KBM-7 (cell line): ENCODE measurements around the gene TEX54.
"Not testable (repeated sequence)": the region's sequence is repeated elsewhere in the genome, so short reads cannot be mapped to it uniquely, and the experiment has no call there.

Source experiments
- DNase-seq: peaks from one replicate; pipeline ENCODE4 v3.0.0-alpha.2; 2015
- in situ Hi-C: fragments of 300-500 bp; cut with MboI; formaldehyde crosslinking; loops from 2 replicates; pipeline ENCODE4 v1.14.3; 2020; ENCODE audit warnings: low sequenced_read_pairs, low pct_unique_long_range_greater_than_20kb, mixed read lengths

Gene TEX54

DNA sequence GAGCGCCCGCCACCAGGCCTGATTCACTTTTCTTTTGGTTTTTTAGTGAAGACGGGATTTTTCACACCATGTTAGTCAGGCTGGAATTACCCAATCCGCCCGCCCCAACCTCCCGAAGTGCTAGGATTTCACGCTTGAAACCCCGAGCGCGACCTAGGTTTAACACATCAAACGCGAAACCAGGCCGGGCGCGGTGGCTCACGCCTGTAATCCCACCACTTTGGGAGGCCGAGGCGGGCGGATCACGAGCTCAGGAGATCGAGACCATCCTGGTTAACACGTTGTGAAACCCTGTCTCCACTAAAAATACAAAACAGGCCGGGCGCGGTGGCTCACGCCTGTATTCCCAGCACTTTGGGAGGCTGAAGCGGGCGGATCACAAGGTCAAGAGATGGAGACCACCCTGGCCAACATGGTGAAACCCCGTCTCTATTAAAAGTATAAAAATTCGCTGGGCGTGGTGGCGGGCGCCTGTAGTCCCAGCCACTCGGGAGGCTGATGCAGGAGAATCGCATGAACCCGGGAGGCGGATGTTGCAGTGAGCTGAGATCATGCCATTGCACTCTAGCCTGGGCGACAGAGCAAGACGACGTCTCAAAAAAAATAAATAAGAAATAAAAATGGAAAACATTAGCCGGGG lies 8.2 kb upstream of the TEX54 start:
- in situ Hi-C loops, result not testable (repeated sequence)

DNA sequence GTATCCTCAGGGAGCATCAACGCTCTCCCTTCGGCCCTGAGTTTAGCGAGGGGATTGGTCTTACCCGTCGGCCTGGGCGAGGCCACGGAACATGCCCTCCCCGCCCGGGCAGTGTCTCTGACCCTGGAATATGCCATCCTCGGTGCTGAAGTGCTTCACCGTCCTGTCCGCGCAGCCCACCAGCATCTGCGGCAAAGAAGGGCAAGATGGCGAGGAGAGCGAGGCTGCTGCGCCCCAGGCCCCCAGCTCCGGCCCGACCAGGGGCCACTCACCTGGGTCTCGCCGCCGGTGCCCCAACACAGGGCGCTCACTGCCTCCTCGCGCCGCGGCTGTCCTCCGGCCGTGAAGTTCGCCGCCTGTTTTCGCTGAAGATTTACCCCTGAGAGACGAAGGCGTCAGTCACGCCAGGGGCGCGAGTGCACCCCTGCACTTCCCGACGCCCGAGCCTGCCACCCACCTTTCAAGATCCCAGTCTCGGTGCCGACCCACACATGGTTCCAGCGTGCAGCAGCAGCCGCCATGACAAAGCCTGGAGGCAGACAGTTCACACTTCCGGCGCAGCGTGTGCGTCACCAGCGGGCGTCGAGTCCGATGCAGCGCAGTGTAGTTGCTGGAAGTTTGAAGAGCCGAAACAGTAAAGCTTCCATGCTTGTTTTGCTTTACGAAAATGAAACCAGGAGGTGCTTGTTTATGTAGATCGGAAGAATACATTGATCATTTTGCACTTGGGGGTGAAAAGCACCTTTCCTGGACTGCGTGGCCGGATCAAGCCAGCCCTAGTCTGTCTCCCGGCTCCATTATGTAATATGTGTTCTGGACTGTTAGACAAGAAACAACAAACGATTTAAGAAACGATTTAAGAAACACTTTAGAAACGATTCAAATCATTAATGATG lies 6.7 kb upstream of the TEX54 start, which contains the start of gene WDR74:
Gene WDR74 (minus strand): TSS at position 541 of the 896 bp plus-strand sequence. CDS start 20 bp downstream, at position 521.
- in situ Hi-C loops, result no loop called here
- DNase-seq, result peak; percentile 93

More for the DNA sequence above, 8.2 kb upstream of the TEX54 start:
- DNase-seq, result peak; percentile 79

DNA sequence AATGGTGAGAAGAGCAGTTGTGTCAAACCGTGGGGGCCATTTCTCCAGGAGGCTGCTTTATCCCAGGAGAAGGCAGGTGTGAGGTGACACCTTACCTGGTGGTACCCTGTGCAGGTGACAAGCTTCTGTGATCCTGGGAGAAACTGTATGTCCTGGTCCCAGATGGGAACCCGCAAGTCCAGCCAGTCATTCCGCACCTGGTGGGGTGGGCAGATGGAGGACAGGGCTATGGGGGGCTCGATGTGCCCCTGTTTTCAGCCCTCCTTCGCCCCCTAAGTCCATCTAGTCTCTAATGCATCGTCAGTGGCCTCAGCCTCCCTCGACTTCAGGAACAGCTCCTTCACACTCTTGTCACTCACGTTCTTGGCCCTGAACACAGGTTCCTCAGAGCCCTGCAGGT lies 2.7 kb upstream of the TEX54 start:
- in situ Hi-C loops, result no loop called here
- DNase-seq, result no peak

DNA sequence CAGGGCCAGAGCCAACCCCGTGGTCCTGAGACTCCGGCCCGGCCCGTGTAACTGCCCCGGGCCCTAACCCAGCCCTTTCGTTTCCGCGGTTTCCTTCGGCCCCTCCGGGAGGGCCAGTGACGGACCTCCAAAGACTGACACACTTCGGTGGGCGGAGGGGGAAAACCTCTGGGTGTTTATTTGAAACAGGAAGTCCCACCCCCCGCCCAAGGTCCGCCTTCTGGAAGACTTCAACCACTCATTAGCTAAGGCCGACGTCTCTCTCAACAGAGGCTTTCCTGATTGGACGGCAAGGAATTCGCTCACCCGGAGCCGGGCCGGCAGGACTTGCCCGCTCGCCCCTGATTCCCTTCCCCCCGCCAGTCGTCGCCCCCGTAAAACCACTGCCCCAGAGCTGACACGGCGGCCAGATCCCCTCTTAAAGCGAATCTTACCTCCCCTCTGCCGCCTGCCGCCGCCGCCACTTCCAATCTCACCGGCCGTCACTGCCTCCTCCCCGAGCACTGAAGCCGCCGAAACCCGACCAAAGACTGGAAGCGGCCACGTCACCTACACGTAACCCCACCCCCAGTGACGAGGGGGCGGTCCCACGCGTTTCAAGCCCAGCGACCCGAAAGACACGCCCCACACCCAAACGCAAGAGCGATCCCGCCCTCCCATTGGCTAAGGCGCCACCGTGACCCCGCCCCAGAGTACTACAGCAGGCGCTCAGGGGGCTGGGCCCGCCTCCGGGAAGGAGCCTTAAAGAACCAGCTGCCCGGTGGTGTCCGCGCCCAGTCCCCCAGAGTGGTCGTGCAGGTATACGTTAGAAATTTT lies 913 bp downstream of the TEX54 start, which contains the start of gene STX5:
Gene STX5 (minus strand): TSS at position 532 of the 816 bp plus-strand sequence. CDS start 808 bp downstream, outside the sequence.
- peak; percentile 98 for DNase-seq
- in situ Hi-C loops, result no loop called here

DNA sequence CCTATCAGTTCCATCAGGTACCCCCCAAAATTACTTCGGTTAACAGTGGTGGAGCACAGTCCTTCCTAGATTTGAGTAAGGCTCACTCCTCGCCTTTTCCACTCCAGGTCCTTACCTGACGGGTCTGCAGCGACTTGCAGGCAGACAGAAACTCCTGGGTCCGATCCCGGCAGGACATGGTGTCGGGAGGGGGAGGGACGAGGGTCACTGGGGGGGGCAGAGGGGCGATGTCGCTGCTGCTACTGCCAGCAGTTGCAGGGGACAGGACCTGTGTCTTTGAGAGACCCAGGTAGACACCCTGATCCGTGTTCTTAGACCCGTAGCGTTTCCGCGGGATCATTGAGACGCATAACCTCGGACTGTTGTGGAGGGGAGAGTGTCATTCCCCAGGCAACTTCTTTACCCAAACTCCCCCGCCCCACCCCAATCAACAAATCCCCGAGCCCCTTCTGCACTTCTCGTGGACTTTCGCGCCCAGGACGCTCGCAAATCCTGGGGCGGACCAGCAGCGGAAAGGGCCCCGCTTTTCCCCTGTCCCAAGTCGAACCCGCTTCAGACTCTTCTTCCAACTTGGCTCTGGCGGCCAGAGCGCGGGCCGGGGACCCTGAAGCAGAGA lies 1.6 kb downstream of the TEX54 start:
- in situ Hi-C loops, result no loop called here
- DNase-seq, result no peak

DNA sequence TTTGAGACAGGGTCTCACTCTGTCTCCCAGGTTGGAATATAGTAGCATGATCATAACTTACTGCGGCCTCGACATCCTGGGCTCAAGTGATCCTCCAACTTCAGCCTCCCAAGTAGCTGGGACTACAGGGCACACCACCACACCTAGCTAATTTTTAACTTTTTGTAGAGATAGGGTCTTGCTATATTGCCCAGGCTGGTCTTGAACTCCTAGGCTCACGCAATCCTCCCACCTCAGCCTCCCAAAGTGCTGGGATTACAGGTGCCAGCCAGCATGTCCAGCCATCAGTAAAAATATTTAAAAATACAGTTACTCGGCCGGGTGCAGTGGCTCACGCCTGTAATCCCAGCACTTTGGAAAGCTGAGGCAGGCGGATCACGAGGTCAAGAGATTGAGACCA lies 4.5 kb downstream of the TEX54 start:
- DNase-seq, in situ Hi-C loops: not testable (repeated sequence)

DNA sequence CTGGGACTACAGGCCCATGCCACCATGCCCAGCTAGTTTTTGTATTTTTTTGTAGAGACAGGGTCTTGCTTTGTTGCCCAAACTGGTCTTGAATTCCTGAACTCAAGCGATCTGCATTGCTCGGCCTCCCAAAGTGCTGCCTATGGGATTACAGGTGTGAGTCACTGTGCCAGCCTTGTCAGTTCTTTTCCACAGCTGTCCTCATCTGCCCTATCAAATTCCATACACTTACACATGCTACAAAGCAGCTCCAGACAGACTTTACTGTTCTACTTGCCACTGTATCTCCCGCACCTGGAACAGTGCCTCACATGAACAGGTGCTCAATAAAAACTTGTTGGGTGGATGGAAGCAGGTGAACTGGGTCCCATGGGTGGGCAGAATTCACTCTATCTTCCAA lies 9.0 kb downstream of the TEX54 start:
- no peak for DNase-seq
- in situ Hi-C loops, result no loop called here

DNA sequence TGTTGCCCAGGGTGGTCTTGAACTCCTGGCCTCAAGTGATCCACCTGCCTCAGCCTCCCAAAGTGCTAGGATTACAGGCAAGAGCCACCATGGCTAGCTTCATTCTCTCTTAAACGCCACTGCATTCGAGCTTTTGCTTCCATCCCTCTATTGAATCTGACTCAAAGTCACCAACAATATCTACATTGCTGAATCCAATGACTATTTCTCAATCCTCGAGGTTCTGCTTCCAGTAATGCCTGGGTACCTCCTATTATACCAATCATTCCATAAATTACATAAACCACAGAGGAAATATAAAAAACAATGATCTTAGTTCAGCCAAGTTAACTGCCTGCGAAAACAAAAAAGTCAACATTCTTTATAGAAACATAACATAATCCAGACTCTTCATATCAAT lies 15.5 kb downstream of the TEX54 start:
- DNase-seq, result no peak
- in situ Hi-C loops, result no loop called here

DNA sequence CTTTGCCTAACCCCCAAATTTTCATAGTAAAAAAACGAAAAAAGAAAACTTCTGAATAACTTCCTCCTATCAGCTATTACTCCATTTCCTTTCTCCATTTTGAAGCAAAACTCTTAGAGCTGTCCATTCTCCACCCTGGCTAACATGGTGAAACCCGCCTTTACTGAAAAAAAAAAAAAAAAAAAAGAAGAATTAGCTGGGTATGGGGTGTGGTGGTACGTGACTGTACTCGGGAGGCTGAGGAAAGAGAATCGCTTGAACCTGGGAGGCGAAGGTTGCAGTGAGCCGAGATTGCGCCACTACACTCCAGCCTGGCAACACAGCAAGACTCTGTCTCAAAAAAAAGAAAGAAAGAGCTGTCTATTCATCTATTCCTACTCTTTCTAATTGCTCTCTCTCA lies 16.1 kb downstream of the TEX54 start:
- in situ Hi-C loops, result no loop called here
- no peak for DNase-seq

DNA sequence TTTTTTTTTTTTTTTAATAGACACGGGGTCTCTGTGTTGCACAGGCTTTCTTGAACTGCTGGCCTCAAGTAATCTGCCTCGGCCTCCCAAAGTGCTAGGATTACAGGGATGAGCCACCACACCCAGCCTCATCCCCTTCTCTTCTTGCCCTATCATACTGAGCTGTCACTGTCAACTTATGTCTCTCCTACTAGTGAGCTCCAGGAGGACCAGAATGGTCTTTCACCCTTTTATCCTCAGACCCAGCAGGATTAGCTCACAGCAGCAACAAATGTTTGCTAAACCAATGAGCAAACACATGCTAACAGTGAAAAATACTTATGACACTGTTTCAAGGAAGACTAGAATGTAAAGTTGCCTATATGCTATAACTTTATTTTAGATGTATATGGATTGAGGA lies 21.0 kb downstream of the TEX54 start:
- in situ Hi-C loops, result no loop called here
- DNase-seq, result no peak

DNA sequence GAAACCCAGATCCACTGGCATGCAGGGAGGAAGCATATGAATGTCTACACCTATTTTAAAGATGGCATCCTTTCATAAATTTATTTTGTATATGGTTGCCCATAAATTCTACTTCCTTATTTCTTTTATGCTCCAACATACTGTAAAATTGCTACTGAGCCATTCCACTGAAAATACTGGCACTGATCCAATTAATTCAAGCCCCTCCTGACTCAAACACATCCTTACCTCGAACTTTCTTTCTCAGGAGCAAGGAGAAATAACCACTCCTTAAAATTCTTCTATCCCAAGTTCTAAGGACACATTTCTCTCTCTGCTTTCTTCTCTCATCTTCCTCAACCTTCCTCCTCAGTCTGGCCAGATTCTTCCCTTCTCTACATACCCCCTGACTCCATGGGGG lies 21.9 kb downstream of the TEX54 start:
- in situ Hi-C loops, result no loop called here
- DNase-seq, result no peak

DNA sequence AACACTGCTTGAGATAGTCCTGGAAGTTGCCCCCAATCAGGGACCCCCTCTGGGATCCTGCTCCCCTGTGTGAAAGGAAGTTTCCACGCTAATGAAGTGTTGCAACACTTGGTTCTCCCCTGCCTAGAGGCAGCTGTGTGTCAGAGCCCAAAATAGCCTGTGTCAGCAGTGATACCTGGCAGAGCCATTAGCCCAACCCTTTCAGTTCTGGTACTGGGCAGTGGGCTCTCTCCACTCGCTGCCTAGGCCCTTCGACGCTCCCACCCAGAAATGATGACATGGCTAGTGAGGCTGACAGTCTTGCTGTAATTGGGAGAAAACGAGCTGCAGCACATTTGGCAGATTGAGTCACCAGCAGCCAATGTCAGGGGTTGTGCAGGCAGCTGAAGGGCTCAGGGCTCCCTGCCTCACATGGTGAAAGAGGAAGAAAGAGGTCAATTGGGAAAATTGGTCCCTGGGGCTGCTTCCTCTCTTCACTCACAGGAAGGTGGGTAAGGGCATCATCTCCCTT lies 26.0 kb downstream of the TEX54 start:
- DNase-seq, result peak; percentile 74
- in situ Hi-C loops, result no loop called here

DNA sequence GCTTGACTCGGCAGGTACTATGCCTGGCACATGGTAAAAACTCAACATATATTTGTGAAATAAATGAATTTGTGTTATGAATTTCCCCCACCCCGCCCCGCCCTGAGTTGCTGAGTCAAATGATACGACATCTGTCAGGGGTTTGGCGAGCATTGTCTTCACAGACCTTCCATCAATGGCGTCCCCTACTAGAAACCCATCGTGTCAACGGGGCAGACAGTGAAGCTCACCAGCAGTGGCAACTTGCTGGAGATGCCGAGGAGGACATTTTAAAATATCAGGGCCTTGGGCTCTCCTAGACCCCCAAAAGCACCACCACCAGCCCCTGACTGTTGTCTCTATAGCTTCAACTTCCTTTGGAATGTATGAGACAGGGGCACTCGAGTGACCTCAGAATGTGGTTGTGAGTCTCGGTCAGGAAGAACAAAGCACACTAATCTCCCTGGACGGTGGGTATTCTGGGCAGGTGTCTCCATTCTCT lies 26.6 kb downstream of the TEX54 start:
- no peak for DNase-seq
- in situ Hi-C loops, result no loop called here

DNA sequence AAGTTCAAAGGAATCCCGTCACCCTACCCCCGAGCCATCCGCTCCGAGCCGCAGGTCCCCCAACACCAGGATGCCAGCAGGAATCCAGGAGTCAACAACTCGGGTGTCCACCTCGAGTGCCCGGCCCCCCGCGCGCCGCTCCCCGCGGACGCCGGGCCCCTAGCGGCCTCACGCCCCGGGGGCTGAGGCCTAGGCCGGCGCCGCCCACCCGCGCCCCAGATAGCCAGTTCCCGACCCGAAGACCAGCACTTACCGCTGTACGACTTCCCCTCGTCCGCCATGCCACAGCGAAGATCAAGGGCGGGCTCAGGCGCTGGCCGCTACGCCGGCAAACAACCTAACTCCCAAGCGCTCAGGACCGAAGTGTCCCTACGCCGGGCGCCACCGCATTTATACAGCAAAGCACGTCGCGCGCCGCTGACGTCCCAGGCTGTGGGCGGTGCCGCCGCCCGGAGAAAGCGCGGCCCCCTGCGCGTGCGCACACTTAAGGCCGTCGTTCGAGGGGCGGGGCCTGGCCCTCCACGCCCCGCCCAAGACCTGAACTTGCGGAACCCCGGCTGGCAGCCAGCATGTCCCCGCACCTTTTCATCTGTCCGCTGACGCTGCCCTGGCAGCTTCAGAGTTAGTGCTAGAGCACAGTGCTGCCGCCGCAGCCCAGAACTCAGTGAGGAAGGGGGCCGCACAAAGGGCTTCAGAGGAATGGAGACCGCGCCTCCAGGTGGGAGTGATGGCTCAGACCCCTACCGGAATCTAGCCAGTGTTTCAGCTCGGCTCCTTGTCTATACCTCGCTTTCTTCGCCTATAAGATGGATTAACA lies 27.4 kb downstream of the TEX54 start, which contains the start of gene NXF1:
Gene NXF1 (minus strand): TSS at position 365 of the 817 bp plus-strand sequence. CDS start 84 bp downstream, at position 281.
- in situ Hi-C loops, result no loop called here
- peak; percentile 97 for DNase-seq

DNA sequence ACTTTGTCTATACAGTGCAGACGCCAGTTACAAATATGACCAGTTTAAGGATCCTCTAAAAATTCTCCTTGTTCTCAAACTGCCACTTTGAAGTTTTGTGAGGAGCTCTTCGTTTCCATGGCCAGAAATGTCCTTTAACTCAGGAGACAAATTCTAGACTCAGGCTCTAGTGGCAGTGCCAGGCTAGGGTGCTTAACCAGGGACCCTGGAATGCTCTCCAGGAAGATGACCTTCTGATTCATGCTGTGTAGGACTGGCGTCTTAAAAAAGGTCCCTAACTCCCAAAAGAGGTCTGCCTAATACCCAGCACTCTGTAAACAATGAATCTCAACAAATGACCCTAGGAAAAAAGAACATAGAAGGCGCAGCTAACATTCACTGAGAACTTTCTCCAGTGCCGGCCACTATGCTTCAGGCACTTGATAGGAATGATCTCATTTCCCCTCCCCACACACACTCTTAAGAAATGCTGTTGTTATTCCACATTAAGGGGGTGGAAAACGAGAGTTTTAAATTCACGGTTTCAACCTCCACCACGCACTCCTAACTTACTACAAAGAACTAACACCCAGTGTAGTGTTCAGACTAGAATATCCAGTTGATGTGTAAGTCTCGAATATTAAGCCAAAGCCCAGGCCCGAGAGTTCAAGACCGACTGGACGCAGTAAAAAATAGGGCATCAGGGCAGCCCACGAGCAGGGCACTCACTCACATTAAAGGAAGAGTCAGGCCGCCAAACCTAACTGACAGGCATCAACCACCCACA lies 28.1 kb downstream of the TEX54 start:
- in situ Hi-C loops, result no loop called here

DNA sequence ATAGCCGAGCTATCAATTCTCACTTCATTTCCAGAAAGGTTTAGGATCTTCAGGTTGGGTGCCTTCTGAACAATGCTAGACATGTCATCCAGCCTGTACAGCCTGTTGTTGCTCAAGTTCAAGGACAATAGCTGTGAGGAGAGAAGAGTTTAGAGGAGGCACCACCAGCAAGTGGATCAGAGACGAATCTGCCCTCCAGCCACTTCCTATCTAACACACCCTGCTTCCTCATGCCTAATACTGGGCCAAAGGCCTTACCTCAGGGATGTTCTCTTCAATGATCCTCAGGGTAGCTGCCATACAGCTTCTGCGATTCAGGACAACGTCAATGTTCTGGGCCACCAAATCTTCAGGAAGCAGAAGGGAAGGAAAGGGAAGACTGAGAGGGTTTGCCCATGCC lies 31.6 kb downstream of the TEX54 start:
- in situ Hi-C loops, result no loop called here
- no peak for DNase-seq

More for the DNA sequence above, 28.1 kb downstream of the TEX54 start:
- peak; percentile 29 for DNase-seq

DNA sequence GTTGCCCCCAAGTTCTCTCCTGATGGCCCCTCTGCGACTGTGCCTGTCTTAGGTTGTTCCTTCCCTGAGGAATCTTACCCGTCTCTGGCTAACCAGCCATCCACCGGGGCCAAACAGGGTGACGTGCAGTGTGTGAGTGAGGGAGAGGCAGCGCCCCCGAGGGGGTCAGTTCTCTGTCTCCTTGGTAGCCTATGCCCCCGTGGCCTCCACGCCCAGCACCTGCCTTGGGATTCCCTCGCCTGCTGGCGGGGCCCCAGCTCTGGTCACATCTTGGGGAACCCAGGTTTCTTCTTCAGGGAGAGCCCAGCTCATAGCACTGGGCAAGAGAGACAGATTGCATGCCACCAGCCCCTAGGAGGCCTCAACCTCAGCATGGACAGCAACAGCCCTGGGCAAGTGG lies 33.2 kb downstream of the TEX54 start:
- no peak for DNase-seq
- in situ Hi-C loops, result no loop called here
